Fibroblast of mammary gland (primary cell): ENCODE results near the gene ITGA7.

Experiments
- DNase-seq: peaks from one replicate; pipeline ENCODE4 v3.0.0-alpha.2; 2010; ENCODE audit warnings: low read depth
- H3K4me3 ChIP-seq: 2 replicates; pipeline ENCODE4 v1.5.1; 2011; ENCODE audit warnings: low read depth, mild to moderate bottlenecking, low read length, moderate library complexity; ENCODE audit not compliant: control insufficient read depth
- TF ChIP-seq, protein P1 (sequence below): conservative IDR thresholded peaks from 2 replicates; pipeline ENCODE4 v1.5.1; 2011; ENCODE audit warnings: low read depth, low read length, inconsistent platforms; ENCODE audit not compliant: control insufficient read depth, insufficient read depth

The ITGA7 gene

DNA sequence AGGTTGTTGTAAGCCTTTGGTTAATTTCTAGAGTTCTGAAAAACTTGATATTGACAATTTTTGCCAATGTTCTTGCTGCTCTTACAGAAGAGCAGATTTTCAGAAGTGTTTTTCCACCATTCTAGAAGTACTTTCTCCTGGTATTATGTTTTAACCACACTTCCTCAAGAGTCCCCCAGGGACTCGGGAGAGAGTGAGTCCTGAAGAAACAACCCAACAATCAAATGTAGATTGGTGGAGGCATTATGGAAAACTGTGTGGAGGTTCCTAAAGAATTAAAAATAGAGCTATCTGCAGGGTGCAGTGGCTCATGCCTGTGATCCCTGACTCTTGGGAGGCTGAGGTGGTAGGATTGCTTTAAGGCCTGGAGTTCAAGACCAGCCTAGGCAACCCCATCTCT, 44.3 kb downstream of the ITGA7 start:
- TF ChIP-seq, protein P1, sequence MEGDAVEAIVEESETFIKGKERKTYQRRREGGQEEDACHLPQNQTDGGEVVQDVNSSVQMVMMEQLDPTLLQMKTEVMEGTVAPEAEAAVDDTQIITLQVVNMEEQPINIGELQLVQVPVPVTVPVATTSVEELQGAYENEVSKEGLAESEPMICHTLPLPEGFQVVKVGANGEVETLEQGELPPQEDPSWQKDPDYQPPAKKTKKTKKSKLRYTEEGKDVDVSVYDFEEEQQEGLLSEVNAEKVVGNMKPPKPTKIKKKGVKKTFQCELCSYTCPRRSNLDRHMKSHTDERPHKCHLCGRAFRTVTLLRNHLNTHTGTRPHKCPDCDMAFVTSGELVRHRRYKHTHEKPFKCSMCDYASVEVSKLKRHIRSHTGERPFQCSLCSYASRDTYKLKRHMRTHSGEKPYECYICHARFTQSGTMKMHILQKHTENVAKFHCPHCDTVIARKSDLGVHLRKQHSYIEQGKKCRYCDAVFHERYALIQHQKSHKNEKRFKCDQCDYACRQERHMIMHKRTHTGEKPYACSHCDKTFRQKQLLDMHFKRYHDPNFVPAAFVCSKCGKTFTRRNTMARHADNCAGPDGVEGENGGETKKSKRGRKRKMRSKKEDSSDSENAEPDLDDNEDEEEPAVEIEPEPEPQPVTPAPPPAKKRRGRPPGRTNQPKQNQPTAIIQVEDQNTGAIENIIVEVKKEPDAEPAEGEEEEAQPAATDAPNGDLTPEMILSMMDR = no peak
- peak; percentile 25 for DNase-seq

DNA sequence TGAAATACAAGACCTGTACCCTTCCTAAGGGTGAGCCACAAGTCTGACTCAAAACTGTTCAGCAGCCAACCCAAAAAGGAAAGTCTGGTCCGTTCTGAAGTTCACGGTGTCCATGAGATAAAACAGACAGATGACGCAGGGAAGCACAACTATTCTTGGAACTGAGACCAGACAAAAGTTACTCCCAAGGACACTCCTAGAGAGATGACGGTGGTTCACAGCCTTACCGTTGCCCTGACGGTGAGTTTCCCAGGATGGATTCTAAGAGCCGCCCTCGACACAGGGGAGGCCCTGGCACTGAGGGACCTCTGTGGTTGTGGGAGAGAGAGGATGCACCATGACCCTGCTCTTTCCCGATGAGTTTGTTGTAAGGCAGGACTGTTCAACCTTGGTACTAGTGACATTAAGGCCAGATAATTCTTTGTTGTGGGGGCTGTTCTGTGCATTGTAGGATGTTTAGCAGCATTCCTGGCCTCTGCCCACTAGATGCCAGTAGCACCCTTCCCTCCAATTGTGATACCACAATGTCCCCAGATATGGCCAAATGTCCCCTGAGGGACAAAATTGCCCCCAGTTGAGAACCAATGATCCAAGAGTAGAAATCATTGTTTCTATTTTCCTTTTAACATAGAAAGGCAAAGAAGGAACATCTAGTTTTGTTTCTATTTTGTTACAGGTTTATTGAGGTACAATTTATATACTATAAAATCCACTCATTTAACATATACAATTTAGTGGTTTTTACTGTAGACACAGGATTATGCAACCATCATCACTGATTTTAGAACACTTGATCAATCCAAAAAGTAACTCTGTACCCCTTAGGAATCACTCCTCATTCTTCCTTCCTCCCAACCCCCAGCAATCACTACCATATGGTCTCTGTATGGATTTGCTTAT, 48.0 kb downstream of the ITGA7 start:
- TF ChIP-seq, protein P1 = peak; percentile 62
- DNase-seq = peak; percentile 74
- no peak overlapping the region for H3K4me3 ChIP-seq

More for the DNA sequence above, 44.3 kb downstream of the ITGA7 start:
- no peak overlapping the region for H3K4me3 ChIP-seq

- no peak overlapping the region for H3K4me3 ChIP-seq
- peak; percentile 27 for DNase-seq
- TF ChIP-seq, protein P1 = no peak
These were observed 48.9 kb downstream of the ITGA7 start for GRCh38 chr12:55658635-55659391.

DNA sequence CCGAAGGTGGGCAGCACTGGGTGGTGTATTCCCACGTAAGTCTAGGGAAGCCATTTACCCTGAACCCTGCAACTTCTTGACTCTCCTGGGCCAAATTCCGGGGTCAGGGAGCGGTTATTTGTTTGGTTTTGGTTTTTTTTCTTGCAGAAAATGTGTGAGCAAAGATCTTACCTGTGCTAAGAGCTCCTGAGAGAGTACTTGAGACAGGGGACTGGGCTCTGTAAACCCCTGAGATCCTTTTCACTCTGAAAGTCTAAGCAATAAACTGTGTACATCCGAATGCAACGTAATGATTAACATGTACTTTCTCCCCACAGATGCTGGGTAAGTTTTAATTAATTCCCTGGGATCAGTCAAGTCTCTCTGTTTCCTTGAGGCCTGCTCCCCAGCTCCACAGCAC, 49.5 kb downstream of the ITGA7 start:
- no peak overlapping the region for H3K4me3 ChIP-seq
- TF ChIP-seq, protein P1 = no peak
- DNase-seq = no peak

- no peak overlapping the region for H3K4me3 ChIP-seq
- no peak for DNase-seq
- TF ChIP-seq, protein P1 = no peak
These were observed 50.5 kb downstream of the ITGA7 start for GRCh38 chr12:55657212-55657611.

- no peak overlapping the region for H3K4me3 ChIP-seq
- DNase-seq = no peak
- TF ChIP-seq, protein P1 = no peak
These were observed 53.0 kb downstream of the ITGA7 start for GRCh38 chr12:55654511-55655214.
